Common myeloid progenitor, CD34-positive (primary cell): ENCODE data around the gene FAM237A.

Source experiments
- CTCF ChIA-PET: fragments of 350-600 bp; sonication (Branson Sonifier 250); formaldehyde crosslinking; loops from one replicate; lab custom pipeline; 2021; ENCODE audit warnings: antibody characterized with exemption; lab: Charles Lee
- POLR2A ChIA-PET: fragments of 350-600 bp; sonication (Branson Sonifier 250); formaldehyde crosslinking; loops from one replicate; lab custom pipeline; 2021; ENCODE audit warnings: antibody characterized with exemption; lab: Charles Lee
- DNase-seq, 3 donors: peaks; one replicate each; pipeline versions ENCODE4 v3.0.0 to v3.0.0-alpha.2; 2013
- H3K27ac ChIP-seq, 2 experiments: 1 replicate in 1 of 2; 2 replicates in 1 of 2; pipeline ENCODE4 v1.7.0; 2013; ENCODE audit warnings: inconsistent platforms in 2 of 2, low read length in 2 of 2, mild to moderate bottlenecking in 2 of 2, low read depth in 1 of 2, moderate library complexity in 1 of 2; ENCODE audit not compliant: severe bottlenecking in 2 of 2, insufficient read depth in 1 of 2, poor library complexity in 1 of 2
- H3K27me3 ChIP-seq, 5 experiments: replicated peaks in 2 of 5; 1 replicate in 3 of 5; 2 replicates in 2 of 5; pipeline versions ENCODE4 v1.6.1 to v1.7.0; 2013; ENCODE audit warnings: low read length in 4 of 5, mild to moderate bottlenecking in 2 of 5, moderate library complexity in 2 of 5, inconsistent platforms in 1 of 5; ENCODE audit not compliant: insufficient read depth in 5 of 5, control insufficient read depth in 4 of 5
- H3K36me3 ChIP-seq, 4 experiments: 1 replicate in 2 of 4; 2 replicates in 2 of 4; pipeline versions ENCODE4 v1.6.1 to v1.7.0; 2013; ENCODE audit warnings: low read length in 3 of 4, control low read depth in 1 of 4, mild to moderate bottlenecking in 1 of 4; ENCODE audit not compliant: control insufficient read depth in 4 of 4, insufficient read depth in 4 of 4
- H3K4me1 ChIP-seq, 4 experiments: 1 replicate in 3 of 4; 2 replicates in 1 of 4; pipeline versions ENCODE4 v1.6.1 to v1.7.1; 2013; ENCODE audit warnings: low read length in 3 of 4, mild to moderate bottlenecking in 3 of 4, control low read depth in 1 of 4, inconsistent platforms in 1 of 4, moderate library complexity in 1 of 4; ENCODE audit not compliant: control insufficient read depth in 4 of 4, insufficient read depth in 4 of 4; ENCODE audit errors: control extremely low read depth in 1 of 4
- H3K4me3 ChIP-seq, 7 experiments: 1 replicate in 4 of 7; 2 replicates in 3 of 7; pipeline versions ENCODE4 v1.5.1 to v1.7.0; 2013; ENCODE audit warnings: mild to moderate bottlenecking in 7 of 7, low read length in 6 of 7, moderate library complexity in 6 of 7, inconsistent platforms in 2 of 7, low read depth in 2 of 7, control low read depth in 1 of 7; ENCODE audit not compliant: insufficient read depth in 4 of 7, control insufficient read depth in 1 of 7; ENCODE audit errors: extremely low read depth in 1 of 7
- H3K9me3 ChIP-seq, 5 experiments: 1 replicate in 4 of 5; 2 replicates in 1 of 5; pipeline versions ENCODE4 v1.6.1 to v1.7.1; 2013; ENCODE audit warnings: low read length in 4 of 5, mild to moderate bottlenecking in 2 of 5, inconsistent platforms in 1 of 5, low read depth in 1 of 5, moderate library complexity in 1 of 5; ENCODE audit not compliant: control insufficient read depth in 4 of 5, insufficient read depth in 2 of 5; ENCODE audit errors: control extremely low read depth in 1 of 5
- WGBS: methylation state at CpG from one replicate; pipeline ENCODE4 v1.1.5; 2013; ENCODE audit not compliant: insufficient coverage; 5-methylcytosine and 5-hydroxymethylcytosine counted together

FAM237A gene

GRCh38 chr2:206615417-206616089 is 26.7 kb upstream of the FAM237A start:
- Histone ChIP-seq H3K4me3 (no peak overlapping the region), H3K27me3 (no peaks in the 10 kb centered on the region), H3K36me3 (no peaks in the 10 kb centered on the region), H3K27ac (no peak overlapping the region), H3K9me3 (no peaks in the 10 kb centered on the region), H3K4me1 (no peaks in the 10 kb centered on the region)
- CTCF ChIA-PET: no interaction called here
- DNase-seq: no peak
- POLR2A ChIA-PET: no interaction called here
- 88% methylated on average over 6 of the region's 7 CpGs for WGBS

DNA sequence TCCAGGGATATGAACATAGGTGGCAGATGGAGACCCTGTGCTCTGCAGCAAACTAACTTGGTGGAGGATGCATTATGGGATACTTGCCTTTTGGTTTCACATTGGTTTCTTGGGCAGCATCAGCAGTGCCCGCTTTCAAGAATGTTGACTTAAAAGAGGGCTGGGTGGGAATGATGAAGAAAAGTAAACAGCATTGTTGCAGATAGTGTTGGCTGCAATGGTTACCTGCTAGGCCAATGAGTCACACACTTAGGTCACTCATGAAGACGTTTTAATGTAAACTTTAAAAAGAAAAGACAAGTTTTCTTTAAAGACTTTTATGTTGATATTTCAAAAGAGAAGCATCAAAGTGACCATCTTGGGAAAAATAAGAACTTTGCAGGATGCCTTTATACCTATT is 26.1 kb upstream of the FAM237A start:
- H3K4me3 ChIP-seq: no peak overlapping the region
- 100% methylated on average over 1 of the region's 2 CpGs for WGBS
- H3K27me3 ChIP-seq: no peaks in the 10 kb centered on the region
- ChIA-PET POLR2A (no interaction called here), CTCF (no interaction called here)
- no peaks in the 10 kb centered on the region for H3K9me3 ChIP-seq
- DNase-seq: no peak
- no peaks in the 10 kb centered on the region for H3K4me1 ChIP-seq
- no peak overlapping the region for H3K27ac ChIP-seq
- no peaks in the 10 kb centered on the region for H3K36me3 ChIP-seq

- H3K36me3 ChIP-seq: no peaks in the 10 kb centered on the region
- CTCF ChIA-PET: no interaction called here
- H3K9me3 ChIP-seq: no peaks in the 10 kb centered on the region
- no peak overlapping the region for H3K4me3 ChIP-seq
- no peak overlapping the region for H3K27ac ChIP-seq
- no peaks in the 10 kb centered on the region for H3K4me1 ChIP-seq
- WGBS: no CpG with 5 or more reads among the region's 3 CpGs
- no peak for DNase-seq
- POLR2A ChIA-PET: no interaction called here
- H3K27me3 ChIP-seq: no peaks in the 10 kb centered on the region
Observed at GRCh38 chr2:206619011-206619410, 23.3 kb upstream of the FAM237A start.

DNA sequence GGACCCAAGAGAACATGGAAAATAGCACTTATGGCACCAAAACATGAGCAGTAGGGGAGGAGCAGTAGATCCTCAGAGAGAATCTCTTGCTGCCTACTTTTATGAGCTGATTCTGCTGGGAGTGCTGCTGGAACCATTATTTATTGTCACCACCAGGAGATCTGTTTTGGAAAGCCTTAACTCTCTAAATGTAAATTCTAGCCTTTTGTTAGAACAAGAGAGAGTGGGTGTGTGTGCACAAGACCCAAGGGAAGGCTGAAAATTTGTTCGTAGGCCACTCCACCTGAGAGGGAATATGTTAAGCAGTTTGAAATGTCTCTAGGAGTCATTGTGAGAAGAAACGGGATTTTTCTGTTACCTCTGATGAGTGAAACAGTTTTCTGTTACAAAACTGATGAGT is 16.2 kb upstream of the FAM237A start:
- peaks cover 0 to 4% (median 0%) of the 10 kb centered on the region in 5 experiments for H3K27me3 ChIP-seq
- no peaks in the 10 kb centered on the region for H3K36me3 ChIP-seq
- no peak for DNase-seq
- H3K27ac ChIP-seq: no peak overlapping the region
- CTCF ChIA-PET: no interaction called here
- no peaks in the 10 kb centered on the region for H3K9me3 ChIP-seq
- H3K4me1 ChIP-seq: no peaks in the 10 kb centered on the region
- H3K4me3 ChIP-seq: no peak overlapping the region
- POLR2A ChIA-PET: no interaction called here
- 88% methylated on average over 2 of the region's 2 CpGs for WGBS

DNA sequence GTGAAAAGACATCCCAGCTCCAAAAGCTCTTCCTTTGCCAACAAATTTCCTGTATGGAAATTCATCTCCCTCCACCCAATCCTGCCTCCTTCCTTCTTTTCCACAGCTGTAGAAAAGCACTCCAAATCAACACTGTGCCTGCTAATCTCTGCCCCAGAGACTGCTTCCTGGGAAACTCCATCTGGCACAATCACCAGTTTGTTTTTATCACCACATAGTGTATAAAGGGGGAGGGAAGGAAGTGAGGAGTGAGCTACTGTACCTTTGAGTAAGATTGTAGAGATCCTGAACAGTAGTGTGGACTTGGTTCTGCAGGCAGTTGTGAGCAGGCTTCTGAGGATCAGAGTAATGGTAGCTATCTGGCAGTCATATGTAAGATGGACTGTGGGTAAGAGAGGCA is 14.7 kb upstream of the FAM237A start:
- Histone ChIP-seq H3K27ac (no peak overlapping the region), H3K36me3 (no peaks in the 10 kb centered on the region), H3K4me3 (no peak overlapping the region), H3K27me3 (peaks cover 0 to 4% (median 0%) of the 10 kb centered on the region in 5 experiments), H3K4me1 (no peaks in the 10 kb centered on the region), H3K9me3 (no peaks in the 10 kb centered on the region)
- POLR2A ChIA-PET: interaction anchor here (0.5 kb wide), 1 partner anchor 550 kb away, joined by 3 read pairs; no protein-coding TSS in a partner anchor
- CTCF ChIA-PET: no interaction called here
- DNase-seq: no peak

GRCh38 chr2:206631340-206631739 is 10.9 kb upstream of the FAM237A start:
- Histone ChIP-seq H3K27ac (no peak overlapping the region), H3K4me3 (no peak overlapping the region), H3K9me3 (no peaks in the 10 kb centered on the region), H3K4me1 (no peaks in the 10 kb centered on the region), H3K27me3 (peaks cover 0 to 9% (median 4%) of the 10 kb centered on the region in 5 experiments), H3K36me3 (no peaks in the 10 kb centered on the region)
- ChIA-PET CTCF (no interaction called here), POLR2A (no interaction called here)
- no peak for DNase-seq
- no CpG with 5 or more reads among the region's 3 CpGs for WGBS

- Histone ChIP-seq H3K9me3 (peaks cover 0 to 2% (median 0%) of the 10 kb centered on the region in 5 experiments), H3K4me1 (no peaks in the 10 kb centered on the region), H3K4me3 (no peak overlapping the region), H3K27me3 (peaks cover 2 to 26% (median 8%) of the 10 kb centered on the region in 5 experiments), H3K36me3 (no peaks in the 10 kb centered on the region), H3K27ac (no peak overlapping the region)
- 100% methylated on average over 1 of the region's 1 CpG for WGBS
- ChIA-PET POLR2A (no interaction called here), CTCF (no interaction called here)
- no peak for DNase-seq
Observed at GRCh38 chr2:206635015-206635414, 7.3 kb upstream of the FAM237A start.
